ENCODE data around the gene EXOC3. TPM values are rescaled to one million over a fixed set of nuclear protein-coding genes. Genes with fewer than 3 reads are reported as not detected.

Gene EXOC3
- total RNA-seq, 4 donors from 2014 or later, result 32.4 to 84.8 (median 49.2) TPM

GRCh38 chr5:404666-405241, 38.2 kb upstream of the EXOC3 start:
- no peak for TF ChIP-seq CTCF (IDR thresholded peaks at IDR 0.05; ENCODE audit: low read depth)

GRCh38 chr5:405421-405820, 37.6 kb upstream of the EXOC3 start:
- TF ChIP-seq CTCF (IDR thresholded peaks at IDR 0.05; ENCODE audit: low read depth), result no peak

- no peak for TF ChIP-seq CTCF (IDR thresholded peaks at IDR 0.05; ENCODE audit: low read depth)
These were observed 36.9 kb upstream of the EXOC3 start for GRCh38 chr5:406041-406440.

- no peak for TF ChIP-seq CTCF (IDR thresholded peaks at IDR 0.05; ENCODE audit: low read depth)
These were observed 35.9 kb upstream of the EXOC3 start for GRCh38 chr5:407051-407450.

- TF ChIP-seq CTCF (IDR thresholded peaks at IDR 0.05; ENCODE audit: low read depth), result no peak
These were observed 35.1 kb upstream of the EXOC3 start for GRCh38 chr5:407801-408268.

- TF ChIP-seq CTCF (IDR thresholded peaks at IDR 0.05; ENCODE audit: low read depth), result no peak
These were observed 32.0 kb upstream of the EXOC3 start for GRCh38 chr5:410911-411517.

- no peak for TF ChIP-seq CTCF (IDR thresholded peaks at IDR 0.05; ENCODE audit: low read depth)
These were observed 31.2 kb upstream of the EXOC3 start for GRCh38 chr5:411728-412127.
